A673 (cell line): ENCODE results near the gene DNAJC1. TPM values are rescaled to one million over a fixed set of nuclear protein-coding genes. Genes with fewer than 3 reads are reported as not detected.

Experiments used
- BruUV-seq: library from RNA; stranded (reverse); fragments of 400-500 nt; replicated peaks from 2 replicates; lab custom pipeline; 2021; lab: Mats Ljungman, UMichigan
- CTCF ChIA-PET: fragments of 300-600 bp; sonication (Branson Sonifier 250); formaldehyde crosslinking; loops from one replicate; lab custom pipeline; 2022; ENCODE audit warnings: antibody characterized with exemption; lab: Charles Lee
- POLR2A ChIA-PET: fragments of 300-600 bp; sonication (Branson Sonifier 250); formaldehyde crosslinking; loops from one replicate; lab custom pipeline; 2022; ENCODE audit warnings: antibody characterized with exemption; ENCODE audit not compliant: low non-redundant PET; lab: Charles Lee
- DNase-seq: peaks from one replicate; pipeline ENCODE4 v3.0.0-alpha.2; 2015; ENCODE audit warnings: low spot score
- H3K27ac ChIP-seq: fragments of 200-600 bp; sonication (generic); 2 replicates; pipeline ENCODE4 v1.5.1; 2016; ENCODE audit warnings: mixed run types, low read depth, mild to moderate bottlenecking, mixed read lengths, antibody characterized with exemption, low read length; ENCODE audit not compliant: poor library complexity, severe bottlenecking
- H3K27me3 ChIP-seq: fragments of 200-600 bp; sonication (generic); replicated peaks from 2 replicates; pipeline ENCODE4 v1.6.1; 2017; ENCODE audit warnings: mixed run types, low read depth, mild to moderate bottlenecking, mixed read lengths, antibody characterized with exemption, low read length; ENCODE audit not compliant: insufficient read depth, poor library complexity
- H3K36me3 ChIP-seq: fragments of 200-600 bp; sonication (generic); 2 replicates; pipeline ENCODE4 v1.6.1; 2016; ENCODE audit warnings: mixed run types, mild to moderate bottlenecking, mixed read lengths, antibody characterized with exemption, low read length; ENCODE audit not compliant: insufficient read depth, poor library complexity, severe bottlenecking
- H3K4me1 ChIP-seq: fragments of 200-600 bp; sonication (generic); 2 replicates; pipeline ENCODE4 v1.6.1; 2017; ENCODE audit warnings: mixed run types, mild to moderate bottlenecking, mixed read lengths, antibody characterized with exemption, low read length; ENCODE audit not compliant: insufficient read depth, poor library complexity, severe bottlenecking
- H3K4me3 ChIP-seq: fragments of 200-600 bp; sonication (generic); 2 replicates; pipeline ENCODE4 v1.5.1; 2016; ENCODE audit warnings: low read depth, mixed run types, mild to moderate bottlenecking, mixed read lengths, low read length; ENCODE audit not compliant: poor library complexity, severe bottlenecking
- H3K9me3 ChIP-seq: fragments of 200-600 bp; sonication (generic); 2 replicates; pipeline ENCODE4 v1.6.1; 2016; ENCODE audit warnings: mixed run types, low read depth, mild to moderate bottlenecking, mixed read lengths, antibody characterized with exemption, low read length; ENCODE audit not compliant: poor library complexity, severe bottlenecking
- EZH2 ChIP-seq: fragments of 200-600 bp; sonication (generic); IDR thresholded peaks from 2 replicates; pipeline ENCODE4 v1.6.1; 2017; ENCODE audit warnings: borderline replicate concordance, low read depth, mild to moderate bottlenecking, mixed read lengths, antibody characterized with exemption, low read length; ENCODE audit not compliant: poor library complexity, severe bottlenecking
- intact Hi-C: fragments of 100-400 bp; cut with micrococcal nuclease; formaldehyde crosslinking; loops from one replicate; pipeline ENCODE4 v1.10.0; 2022; ENCODE audit not compliant: unreplicated experiment
- total RNA-seq: library from RNA; stranded (reverse); gene quantifications from 2 replicates; pipeline ENCODE4 v1.2.3, GENCODE V29; 2021
- TF ChIP-seq, protein P1 (sequence below): fragments of 300-800, 200-600 bp; sonication (generic); conservative IDR thresholded peaks from 2 replicates; pipeline ENCODE4 v1.5.1; 2017; ENCODE audit warnings: low read depth, mild to moderate bottlenecking, antibody characterized with exemption, low read length, moderate library complexity, mixed read lengths

DNAJC1 gene
- total RNA-seq, 1 experiment from 2014 or later: 21.2 TPM

GRCh38 chr10:21924511-21924910 lies 79.0 kb downstream of the DNAJC1 start:
- Histone ChIP-seq H3K9me3 (no peaks in the 10 kb centered on the region), H3K27ac (no peak overlapping the region), H3K4me1 (peaks cover 31% of the 10 kb centered on the region), H3K36me3 (no peaks in the 10 kb centered on the region), H3K27me3 (no peaks in the 10 kb centered on the region), H3K4me3 (no peak overlapping the region)
- ChIA-PET POLR2A (no interaction called here), CTCF (no interaction called here)
- TF ChIP-seq, protein P1, sequence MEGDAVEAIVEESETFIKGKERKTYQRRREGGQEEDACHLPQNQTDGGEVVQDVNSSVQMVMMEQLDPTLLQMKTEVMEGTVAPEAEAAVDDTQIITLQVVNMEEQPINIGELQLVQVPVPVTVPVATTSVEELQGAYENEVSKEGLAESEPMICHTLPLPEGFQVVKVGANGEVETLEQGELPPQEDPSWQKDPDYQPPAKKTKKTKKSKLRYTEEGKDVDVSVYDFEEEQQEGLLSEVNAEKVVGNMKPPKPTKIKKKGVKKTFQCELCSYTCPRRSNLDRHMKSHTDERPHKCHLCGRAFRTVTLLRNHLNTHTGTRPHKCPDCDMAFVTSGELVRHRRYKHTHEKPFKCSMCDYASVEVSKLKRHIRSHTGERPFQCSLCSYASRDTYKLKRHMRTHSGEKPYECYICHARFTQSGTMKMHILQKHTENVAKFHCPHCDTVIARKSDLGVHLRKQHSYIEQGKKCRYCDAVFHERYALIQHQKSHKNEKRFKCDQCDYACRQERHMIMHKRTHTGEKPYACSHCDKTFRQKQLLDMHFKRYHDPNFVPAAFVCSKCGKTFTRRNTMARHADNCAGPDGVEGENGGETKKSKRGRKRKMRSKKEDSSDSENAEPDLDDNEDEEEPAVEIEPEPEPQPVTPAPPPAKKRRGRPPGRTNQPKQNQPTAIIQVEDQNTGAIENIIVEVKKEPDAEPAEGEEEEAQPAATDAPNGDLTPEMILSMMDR: no peak
- TF ChIP-seq EZH2: no peak
- no TSS peak for BruUV-seq
- DNase-seq: no peak
- intact Hi-C loops: no loop called here

DNA sequence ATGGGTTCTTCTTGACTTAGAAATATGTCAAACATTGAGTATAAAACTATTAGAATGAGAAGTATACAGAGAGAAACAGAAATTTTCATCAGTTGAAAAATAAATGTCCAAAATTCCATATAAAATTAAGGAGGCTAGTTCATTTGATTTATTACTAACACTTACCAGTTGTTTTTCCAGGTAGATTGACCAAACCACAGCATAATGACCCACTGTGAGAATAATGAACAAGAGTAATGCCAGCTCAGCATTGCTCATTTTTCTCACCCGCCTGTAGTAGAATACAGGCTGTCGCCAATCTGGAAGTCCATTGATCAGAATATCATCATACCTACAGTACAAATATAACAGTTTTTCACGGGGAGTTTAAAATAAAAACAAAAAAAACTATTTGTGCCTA lies 82.9 kb downstream of the DNAJC1 start:
- Histone ChIP-seq H3K9me3 (no peaks in the 10 kb centered on the region), H3K4me3 (no peak overlapping the region), H3K27ac (no peak overlapping the region), H3K36me3 (no peaks in the 10 kb centered on the region), H3K27me3 (no peaks in the 10 kb centered on the region), H3K4me1 (no peaks in the 10 kb centered on the region)
- TF ChIP-seq EZH2: no peak
- TF ChIP-seq, protein P1: no peak
- POLR2A ChIA-PET: no interaction called here
- CTCF ChIA-PET: no interaction called here
- no peak for DNase-seq
- no TSS peak for BruUV-seq
- intact Hi-C loops: no loop called here

GRCh38 chr10:21919906-21920305 lies 83.6 kb downstream of the DNAJC1 start:
- H3K27ac ChIP-seq: no peak overlapping the region
- ChIA-PET POLR2A (no interaction called here), CTCF (no interaction called here)
- no peak overlapping the region for H3K4me3 ChIP-seq
- intact Hi-C loops: no loop called here
- no peaks in the 10 kb centered on the region for H3K36me3 ChIP-seq
- no peak for DNase-seq
- no peaks in the 10 kb centered on the region for H3K9me3 ChIP-seq
- no TSS peak for BruUV-seq
- no peaks in the 10 kb centered on the region for H3K27me3 ChIP-seq
- no peak for TF ChIP-seq EZH2
- TF ChIP-seq, protein P1: no peak
- H3K4me1 ChIP-seq: no peaks in the 10 kb centered on the region
